CD4-positive, alpha-beta T cell treated with Interleukin-21 for 1 hour (primary cell): ENCODE results near the gene POLG2.
"Not testable (repeated sequence)": the region's sequence is repeated elsewhere in the genome, so short reads cannot be mapped to it uniquely, and the experiment has no call there.

ENCODE experiments used
- DNase-seq: peaks from one replicate; pipeline ENCODE4 v3.0.0-alpha.2; 2020

POLG2 gene

DNA sequence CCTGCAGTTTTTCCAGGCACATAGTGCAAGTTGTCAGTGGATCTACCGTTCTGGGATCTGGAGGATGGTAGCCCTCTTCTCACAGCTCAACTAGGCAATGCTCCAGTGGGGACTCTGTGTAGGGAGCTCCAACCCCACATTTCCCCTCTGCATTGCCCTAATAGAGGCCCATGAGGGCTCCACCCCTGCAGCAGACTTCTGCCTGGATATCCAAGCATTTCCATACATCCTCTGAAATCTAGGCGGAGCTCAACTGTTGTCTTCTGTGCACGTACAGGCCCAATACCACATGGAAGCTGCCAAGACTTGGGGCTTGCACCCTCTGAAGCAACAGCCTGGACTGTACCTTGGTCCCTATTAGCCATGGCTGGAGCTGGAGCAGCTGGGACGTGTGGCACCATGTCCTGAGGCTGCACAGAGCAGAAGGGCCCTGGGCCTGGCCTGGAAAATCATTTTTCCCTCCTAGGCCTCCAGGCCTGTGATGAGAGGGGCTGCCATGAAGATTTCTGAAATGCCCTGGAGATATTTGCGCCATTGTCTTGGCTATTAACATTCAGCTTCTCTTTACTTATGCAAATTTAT lies 58.8 kb downstream of the POLG2 start:
- DNase-seq = no peak

DNA sequence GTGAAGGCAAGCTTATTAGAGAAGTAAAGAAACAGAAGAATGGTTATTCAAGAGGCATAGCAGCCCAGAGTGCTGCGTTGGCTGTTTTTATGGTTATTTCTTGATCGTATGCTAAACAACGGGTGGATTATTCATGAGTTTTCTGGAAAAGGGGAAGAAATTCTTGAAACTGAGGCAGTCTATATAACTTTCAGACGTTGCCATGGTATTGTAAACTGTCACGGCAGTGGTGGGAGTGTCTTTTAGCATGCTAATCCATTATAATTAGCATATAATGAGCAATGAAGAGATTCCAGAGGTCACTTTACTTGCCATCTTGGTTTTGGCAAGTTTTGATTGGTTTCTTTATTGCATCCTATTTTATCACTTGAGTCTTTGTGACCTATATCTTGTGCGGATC lies 65.3 kb downstream of the POLG2 start:
- no peak for DNase-seq

DNA sequence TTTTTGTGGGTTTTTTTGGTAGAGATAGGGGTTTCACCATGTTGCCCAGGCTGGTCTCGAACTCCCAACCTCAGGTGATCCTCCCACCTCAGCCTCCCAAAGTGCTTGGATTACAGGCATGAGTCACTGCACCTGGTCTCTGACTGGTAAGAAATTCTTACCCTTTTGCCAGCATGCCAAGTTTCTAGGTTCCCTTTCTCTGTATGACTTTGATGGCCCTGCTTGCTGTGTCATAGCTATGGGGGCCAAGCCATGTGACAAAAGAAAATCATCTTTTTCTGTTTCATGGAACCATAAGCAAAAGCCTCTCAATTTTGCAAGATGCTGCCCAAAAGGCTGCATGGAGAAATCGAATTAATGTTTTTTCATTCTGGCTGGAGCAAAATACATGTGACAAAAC lies 66.8 kb downstream of the POLG2 start:
- not testable (repeated sequence) for DNase-seq

DNA sequence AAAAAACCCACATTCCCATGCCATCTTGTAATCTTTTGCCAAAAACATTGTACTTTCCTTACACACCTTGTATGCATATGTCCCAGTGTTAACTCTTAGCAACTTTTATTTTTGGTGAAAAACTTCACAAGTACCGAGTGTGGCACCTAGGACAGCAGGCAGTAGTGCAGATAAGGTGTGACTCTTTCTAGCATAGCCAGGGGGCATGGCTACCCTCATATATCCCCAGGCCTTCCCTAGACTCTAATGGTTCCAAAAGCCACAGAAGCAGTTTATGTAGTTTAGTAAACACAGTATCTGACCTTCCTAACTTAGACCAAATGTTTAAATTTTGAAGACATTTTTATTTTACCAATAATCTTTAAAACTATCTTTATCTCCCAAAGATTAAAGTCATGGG lies 68.4 kb downstream of the POLG2 start:
- no peak for DNase-seq
